Stimulated activated CD8-positive, alpha-beta memory T cell treated with anti-CD3 and anti-CD28 coated beads, Interleukin-4, amount 100 ng/mL, for 1 hour (primary cell): ENCODE data around the gene MOB3A.
"Not testable (repeated sequence)": the region's sequence is repeated elsewhere in the genome, so short reads cannot be mapped to it uniquely, and the experiment has no call there.

Experiments
- DNase-seq, 2 donors: peaks; one replicate each; pipeline ENCODE4 v3.0.0-alpha.2; 2020; ENCODE audit warnings: low read depth in 2 of 2, low spot score in 1 of 2

MOB3A gene

DNA sequence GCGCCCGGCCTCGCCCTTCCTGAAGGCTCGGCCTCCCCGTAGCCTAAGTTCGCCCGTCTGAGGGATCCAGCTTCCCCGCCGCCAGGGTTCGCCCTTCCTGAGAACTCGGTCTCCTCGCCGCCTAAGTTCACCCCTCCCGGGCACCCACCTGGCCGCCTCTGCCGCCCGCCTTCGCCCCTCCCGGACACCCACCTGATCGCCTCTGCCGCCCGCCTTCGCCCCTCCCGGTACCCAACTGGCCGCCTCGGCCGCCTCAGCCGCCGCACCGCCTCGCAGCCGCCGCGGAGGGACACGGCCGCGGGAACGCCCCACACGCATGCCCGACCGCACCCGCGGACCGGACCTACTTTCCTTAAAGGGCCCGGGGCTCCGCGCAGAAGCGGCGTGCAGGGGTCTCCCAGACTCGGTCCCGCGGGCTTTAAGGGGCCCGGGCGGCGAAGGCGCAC lies at the start of gene MOB3A:
Gene MOB3A, minus strand, starts transcription at position 293 of the 446 bp plus-strand sequence. CDS start 17,766 bp downstream, outside the sequence.
- DNase-seq, result peak; percentile 49 to 78

DNA sequence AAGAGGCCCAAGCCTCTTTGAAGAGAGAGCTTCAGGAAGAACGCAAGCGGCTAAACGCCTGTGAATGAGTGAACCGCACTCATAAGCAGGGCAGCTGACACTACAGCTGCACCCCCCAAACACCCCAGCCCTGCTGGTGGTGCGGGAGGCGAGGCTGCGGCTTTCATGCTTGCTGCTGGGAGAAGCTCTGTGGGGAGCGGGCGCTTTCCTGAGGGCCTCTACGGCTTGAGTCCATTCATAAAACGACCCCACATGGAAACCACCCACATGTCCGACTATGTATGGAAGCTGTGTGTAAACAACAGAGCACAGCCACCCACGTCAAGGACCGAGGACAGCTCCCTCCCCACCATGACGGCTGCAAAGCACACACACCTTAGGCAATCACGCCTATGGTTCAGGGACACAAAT lies 49.7 kb upstream of the MOB3A start:
- no peak for DNase-seq

DNA sequence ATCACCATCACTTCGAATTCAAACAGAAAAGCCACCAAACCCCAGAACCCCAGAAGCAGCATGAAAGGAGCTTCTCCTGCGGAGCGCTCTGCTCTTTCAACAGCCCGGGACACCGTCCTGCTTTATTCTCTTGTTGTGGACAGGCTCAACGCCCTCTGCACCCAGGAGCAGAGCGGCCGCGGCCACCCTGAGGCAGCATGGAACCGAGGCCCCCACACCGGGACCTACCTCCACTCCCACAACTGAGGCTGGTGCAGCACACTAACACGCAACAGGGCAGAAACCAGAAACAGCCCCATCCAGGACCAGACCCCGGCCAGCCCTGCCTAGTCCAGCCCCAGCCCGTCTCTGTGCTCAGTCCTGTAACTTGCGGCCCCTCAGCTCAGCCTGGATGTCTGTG lies 48.1 kb upstream of the MOB3A start:
- DNase-seq, result no peak

DNA sequence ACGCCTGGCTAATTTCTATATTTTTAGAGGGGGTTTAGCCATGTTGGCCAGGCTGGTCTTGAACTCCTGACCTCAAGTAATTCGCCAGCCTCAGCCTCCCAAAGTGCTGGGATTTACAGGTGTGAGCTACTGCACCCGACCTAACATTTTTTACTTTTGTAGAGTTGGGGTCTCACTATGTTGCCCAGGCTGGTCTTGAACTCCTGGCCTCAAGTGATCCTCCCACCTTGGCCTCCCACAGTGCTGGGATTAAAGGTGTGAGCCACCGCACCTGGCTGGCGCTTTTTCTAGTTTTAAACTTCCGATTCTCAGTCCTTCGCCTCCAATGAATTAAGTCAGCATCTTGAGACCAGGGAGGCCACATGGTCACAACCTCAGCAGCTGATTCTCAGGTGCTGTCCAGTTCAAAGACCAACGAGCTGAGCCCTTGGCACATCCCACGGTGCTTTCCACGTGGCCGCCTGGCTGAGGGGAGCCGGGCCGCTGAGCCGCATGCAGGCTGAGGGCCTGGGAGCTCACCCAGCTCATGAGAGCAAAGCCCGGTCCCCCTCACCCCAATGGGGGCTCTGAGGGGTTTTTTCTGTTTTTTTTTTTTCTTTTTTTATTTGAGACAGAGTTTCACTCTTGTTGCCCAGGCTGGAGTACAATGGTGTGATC lies 46.2 kb upstream of the MOB3A start:
- no peak for DNase-seq

DNA sequence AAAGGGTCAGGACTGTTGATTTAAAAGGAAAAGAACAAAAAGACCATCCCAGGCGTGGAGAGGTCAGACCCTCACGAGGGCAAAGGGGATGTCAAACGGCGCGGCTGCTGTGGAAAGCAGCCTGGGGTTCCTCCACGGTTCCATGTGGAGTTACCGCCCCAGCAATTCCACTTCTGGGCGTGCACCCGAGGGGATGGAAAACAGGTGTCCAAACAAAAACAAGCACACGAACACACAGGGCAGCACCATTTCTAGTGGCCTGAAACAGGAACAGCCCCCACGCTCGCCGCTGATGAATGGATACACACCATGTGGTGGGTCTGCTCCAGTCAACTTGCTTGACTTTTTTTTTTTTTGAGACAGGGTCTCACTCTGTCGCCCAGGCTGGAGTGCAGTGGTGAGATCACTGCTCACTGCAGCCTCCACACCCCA lies 44.0 kb upstream of the MOB3A start:
- DNase-seq, result no peak

DNA sequence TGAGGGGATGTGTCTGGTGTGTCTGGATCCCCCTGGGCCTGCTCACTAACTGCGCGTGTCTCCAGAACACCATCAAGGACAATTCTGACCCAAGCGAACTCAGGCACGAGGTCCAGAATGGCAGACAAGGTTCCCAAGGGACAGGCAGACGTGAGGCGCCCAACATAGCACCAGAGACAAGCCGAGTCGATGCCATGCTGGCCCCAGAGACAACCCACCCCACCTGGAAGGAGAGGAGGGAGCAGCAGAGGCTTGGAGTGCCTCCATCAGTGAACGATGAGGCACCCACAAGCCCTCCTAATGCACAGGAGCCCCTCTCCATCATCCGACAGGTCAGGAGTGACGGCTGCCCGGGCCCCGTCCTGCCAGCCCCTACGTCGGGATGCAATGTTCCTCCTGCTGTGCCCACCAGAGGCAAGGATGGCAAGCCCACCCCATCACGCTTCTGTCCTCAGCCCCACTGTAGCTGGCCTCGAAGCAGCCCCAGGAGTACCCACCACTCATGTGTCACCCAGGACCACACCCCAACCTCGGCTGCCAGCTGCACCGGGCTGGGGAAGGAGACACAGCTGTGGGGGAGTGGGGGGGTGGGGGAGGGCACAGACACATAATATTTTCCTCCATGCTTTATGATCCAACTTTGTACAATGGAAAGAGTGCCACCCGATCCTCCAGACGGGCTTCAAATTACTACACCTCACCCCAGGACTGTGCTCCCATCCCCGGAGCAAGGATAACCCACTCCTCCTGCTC lies 43.4 kb upstream of the MOB3A start:
- no peak for DNase-seq

DNA sequence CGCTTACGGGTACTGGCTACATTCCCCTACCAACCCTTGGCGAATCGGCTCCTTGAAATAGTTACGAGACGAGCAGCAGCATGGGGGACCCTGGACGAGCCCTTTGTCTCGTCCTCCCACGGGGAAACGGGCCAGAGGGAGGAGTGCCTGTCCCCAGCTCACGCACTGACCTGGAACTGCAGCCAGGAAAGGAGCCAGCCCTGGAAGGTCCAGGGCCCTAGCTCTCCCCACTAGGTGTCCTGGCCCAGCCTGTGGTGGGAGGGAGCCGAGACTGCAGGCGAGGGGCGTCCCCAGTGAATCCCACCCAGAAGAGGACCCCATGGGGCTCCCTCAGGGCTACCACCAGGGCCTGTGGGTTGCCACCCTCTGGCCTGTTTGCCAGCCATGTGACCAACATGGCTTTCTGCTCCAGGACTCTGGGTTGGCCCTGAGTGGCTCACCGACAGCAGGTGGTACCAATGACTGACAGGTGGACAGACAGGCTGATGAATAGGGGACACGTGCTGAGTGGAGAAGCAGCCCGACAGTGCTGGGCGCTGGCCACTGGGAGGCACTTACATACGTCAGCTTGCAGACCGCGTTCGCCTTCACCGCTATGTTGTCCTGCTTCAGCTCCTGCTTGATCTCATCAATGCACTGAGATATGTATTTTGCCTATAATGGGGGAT lies 42.1 kb upstream of the MOB3A start:
- no peak for DNase-seq

DNA sequence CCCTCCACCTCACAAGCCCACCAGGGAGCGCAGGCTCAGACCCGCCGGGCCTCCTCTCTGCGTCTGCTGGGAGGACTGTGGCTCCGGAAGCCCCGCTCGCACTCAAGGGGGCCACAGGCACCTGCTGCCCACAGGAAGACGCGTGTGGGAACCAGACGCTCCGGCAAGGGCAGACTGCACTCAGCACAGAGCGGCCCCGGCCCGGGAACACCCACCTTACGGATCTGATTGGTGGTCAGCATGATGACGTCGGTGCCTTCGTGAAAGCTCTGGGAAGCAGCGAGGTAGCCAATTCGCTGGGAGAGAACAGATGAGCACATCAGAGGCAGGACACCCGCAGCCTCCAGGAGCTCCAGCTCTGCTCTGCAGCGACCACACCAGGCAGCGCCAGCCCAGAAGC lies 40.7 kb upstream of the MOB3A start:
- DNase-seq, result no peak

DNA sequence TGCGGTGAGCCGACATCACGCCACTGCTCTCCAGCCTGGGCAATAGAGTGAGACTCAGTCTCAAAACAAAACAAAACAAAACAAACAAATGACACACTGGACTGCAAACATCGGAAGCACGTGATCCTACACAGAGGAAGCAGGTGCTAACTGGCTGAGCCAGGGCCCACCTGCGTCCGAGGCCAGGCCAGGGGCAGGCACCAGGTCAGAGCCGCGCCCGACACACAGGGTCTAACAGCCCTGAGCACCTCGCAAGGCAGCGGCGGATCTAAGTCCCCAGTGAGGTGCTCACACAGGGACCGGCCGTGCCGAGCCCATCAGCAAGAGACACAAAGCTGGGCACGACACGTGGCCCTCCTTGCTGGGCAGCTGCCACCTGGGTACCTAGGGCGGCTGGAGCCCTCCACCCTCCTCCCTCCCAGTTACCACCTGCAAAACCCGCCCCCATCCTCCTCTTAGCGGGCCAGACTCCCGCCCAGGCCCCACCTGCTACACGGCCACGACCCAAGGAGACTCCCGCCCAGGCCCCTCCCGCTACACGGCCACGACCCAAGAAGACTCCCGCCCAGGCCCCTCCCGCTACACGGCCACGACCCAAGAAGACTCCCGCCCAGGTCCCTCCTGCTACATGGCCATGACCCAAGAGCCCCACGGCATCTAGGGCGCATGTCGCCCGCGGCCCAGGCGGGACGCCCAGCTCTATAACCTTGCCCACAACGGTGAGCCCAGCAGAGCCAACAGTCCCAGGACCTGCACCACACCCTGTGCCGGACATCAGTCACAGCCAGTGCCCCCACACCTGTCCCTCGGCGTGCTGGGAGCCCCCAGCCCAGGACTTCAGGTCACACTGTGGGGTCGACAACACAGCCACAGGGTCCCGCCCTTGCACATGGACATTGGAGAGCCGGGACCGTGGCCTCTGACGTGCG lies 39.6 kb upstream of the MOB3A start:
- DNase-seq, result no peak

DNA sequence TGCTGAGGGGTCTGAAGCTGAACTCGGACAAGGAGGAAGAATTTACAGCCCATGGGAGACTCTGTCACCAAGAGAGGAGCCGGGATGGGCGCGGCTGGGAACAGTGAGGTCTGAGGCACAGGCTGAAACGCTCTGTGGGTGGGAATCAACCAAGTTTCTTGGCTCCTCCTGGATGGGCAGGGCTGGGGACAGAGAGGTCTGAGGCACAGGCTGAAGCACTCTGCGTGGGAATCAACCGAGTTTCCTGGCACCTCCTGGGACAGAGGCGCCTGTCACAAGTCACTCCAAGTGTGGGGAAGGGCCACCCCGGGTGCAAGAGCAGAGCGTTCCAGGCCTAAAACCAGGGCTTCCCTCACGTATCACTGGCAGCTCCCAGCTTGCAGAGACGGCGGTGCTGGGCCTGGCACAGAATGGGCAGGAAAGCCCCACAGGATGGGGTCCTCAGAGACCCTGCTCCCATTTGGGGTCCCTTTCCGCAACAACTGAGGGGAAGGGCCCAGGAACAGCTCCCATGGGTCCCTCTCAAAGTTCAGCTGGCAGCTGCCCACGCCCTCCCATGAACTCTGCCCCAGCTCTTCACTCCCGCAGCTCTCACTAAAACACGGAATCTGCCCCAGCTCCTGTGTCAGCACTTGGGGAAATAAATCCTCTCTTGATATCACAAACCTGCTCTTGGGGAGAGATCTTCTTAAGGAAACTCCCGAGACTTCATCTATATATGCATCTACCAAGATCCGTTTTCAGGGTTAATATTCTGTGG lies 36.8 kb upstream of the MOB3A start:
- DNase-seq, result no peak

DNA sequence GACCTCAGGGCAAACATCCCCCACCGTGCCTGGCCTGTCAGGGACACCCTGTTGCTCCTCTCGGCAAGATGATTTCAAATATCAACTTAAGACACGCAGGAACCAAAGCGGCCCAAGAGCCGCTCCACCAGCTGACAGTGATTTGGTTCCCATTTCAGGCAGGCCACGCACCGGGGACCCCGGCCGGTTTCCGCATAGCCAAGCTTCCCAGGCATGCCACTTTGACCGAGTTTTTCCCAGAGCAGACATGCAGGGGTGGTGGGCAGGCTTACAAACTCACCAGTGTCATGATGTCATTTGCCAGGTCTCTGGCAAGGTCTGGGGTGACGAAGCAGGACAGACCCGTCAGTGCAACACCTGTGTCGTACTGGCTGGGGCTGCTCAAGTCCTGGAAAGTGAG lies 36.1 kb upstream of the MOB3A start:
- DNase-seq, result no peak

DNA sequence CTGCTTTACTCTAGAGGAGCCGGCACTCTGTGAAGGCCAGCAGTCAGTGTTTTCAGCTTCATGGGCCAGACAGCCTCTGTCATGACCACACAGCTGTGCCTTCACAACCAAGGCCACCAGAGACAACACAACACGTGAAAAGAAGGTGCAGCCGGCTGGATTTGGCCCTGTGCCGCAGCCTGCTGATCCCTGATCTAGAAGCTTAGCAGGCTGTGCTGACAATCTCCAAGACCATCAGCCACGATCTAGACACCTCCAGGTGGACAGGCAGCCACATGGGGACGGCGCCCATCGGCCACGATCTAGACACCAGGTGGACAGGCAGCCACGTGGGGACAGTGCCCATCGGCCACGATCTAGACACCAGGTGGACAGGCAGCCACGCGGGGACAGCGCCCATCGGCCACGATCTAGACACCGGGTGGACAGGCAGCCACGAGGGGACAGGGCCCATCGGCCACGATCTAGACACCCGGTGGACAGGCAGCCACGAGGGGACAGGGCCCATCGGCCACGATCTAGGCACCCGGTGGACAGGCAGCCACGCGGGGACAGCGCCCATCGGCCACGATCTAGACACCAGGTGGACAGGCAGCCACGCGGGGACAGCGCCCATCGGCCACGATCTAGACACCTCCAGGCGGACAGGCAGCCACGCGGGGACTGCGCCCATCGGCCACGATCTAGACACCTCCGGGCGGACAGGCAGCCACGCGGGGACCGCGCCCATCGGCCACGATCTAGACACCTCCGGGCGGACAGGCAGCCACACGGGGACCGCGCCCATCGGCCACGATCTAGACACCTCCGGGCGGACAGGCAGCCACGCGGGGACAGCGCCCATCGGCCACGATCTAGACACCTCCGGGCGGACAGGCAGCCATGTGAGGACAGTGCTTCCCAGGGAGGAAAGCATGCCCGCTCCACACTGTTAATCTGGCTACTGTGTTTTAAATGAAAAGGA lies 35.2 kb upstream of the MOB3A start:
- DNase-seq, result not testable (repeated sequence)

DNA sequence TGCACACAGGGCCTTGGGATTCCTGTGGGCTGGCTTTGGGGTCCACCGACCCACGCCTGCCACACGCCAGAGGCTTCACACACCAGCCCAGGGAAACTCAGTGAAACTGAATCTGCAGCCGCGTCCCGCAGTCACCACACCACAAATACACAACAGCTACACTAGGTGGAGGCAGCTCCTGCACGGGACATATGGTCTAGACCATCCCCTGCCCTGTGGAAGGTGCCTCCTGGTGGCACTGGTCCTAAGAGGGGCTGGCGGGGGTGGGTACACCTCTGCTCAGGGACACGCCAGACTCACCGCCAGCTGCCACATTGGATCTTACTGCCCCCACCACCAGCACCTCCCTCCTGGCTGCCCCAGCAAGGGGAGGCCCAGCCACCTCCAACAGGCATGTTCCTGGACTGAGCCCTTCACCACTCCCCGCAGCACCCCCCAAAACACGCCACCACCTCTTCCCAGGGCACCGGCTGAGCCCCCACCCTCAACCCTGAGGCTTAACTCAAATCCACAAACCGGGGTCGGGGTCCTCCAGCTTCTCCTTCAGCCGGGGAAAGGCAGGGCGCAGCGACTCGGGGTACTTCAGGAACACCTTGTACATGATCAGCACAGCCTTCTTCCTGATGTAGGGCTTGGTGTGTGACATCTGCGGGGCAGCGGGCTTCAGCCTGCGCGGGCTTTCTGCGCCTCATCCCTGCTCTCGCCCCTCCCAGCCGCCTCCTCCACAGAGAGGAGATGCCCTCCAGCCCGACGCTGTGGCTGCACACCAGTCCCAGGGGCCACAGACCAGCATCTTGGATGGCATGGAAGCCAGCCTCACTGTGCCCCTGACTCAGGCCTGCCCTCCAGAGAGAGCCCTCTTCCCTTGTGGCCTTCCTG lies 34.0 kb upstream of the MOB3A start:
- no peak for DNase-seq

DNA sequence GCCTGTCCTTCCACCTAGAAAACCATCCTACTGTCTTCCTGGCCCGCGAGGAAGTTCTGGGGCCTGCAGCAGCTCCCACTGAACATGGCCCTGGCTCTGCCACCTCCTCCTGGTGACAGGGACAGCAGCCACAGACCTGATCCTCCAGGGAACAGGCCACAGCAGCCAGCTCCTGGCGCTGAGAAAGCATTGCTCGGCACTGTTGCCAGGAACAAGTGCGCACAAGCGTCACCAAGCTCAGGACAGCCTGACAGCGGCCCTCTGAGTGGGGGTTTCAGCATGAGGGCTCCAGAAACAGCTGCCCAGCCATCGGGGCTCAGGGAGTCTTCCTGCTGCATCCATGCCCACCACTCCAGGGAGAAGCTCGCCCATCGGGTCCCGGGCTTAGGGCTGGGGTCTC lies 33.4 kb upstream of the MOB3A start:
- no peak for DNase-seq

DNA sequence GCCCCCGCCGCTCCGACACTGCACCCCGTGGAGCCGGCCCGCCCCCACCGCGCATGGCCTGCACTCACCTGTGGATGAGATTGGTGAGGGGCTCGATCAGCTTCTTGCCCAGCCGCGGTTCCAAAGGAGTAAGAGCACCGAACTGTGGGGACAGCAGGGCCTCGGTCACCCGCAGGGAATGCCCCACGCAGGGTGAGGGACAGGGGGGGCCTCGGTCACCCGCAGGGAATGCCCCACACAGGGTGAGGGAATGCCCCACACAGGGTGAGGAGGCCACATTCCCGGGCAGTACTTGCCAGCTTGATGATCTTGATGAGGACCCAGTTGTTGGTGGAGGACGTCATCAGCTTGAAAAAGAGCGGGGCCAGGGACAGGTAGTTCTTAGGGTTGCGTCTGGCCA lies 32.9 kb upstream of the MOB3A start:
- DNase-seq, result no peak

DNA sequence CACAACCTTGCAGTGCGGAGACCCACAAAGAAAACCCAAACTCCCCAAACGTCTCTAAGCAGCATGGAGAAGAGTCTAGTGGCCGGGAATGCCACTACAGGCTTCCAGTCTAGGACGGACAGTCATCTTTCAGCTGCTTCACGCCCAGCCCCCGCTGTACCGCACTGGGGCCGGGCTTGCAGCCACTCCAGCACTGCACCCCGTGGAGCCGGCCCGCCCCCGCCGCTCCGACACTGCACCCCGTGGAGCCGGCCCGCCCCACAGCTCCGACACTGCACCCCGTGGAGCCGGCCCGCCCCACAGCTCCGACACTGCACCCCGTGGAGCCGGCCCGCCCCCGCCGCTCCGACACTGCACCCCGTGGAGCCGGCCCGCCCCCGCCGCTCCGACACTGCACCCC lies 32.1 kb upstream of the MOB3A start:
- DNase-seq, result not testable (repeated sequence)

DNA sequence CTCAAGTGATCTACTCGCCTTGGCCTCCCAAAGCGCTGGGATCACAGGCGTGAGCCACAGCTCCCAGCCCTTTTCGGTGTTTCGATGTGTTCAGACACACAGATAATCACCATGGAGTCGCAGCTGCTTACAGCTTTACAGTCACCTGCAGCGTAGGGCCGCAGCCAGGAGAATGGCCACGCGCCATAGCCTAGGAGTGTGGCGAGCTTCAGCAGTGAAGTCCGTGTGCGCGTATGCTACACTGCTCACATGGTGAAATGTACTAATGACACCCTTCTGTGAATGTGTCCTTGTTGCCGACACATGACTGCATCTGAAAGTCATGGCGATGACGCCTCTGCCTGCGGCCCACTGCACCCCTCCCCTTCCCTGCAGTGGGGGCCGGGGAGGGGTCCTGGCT lies 31.6 kb upstream of the MOB3A start:
- DNase-seq, result no peak

DNA sequence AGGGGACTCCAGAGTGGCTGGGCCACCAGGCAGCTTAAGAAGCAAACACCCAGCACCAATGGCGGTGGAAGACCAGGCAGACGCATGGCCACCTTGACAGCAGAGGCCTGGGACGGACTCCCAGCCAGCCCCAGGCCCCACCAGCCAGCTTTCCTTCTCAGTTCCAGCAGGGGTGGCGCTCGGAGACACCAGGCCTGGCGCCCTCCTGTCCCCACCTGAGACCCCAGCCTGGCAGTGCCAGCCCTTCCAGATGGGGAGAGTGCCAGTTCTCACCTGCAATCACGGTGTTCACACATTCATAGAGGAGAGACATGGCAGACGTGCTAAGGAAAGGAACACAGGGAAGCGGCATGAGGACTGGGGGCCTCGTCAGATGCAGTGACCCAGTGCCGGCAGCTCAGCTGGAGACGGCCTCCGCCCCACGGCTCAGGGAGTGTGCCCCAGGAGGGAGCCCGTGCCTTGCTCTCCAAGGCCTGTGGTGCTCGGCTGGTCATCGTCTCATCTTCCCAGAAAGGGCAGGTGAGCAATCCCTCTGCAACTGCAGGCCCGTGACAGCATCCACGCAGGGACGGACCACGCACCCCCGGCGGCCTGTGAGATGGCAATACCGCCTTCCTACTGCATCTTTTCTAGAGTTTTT lies 30.9 kb upstream of the MOB3A start:
- no peak for DNase-seq
